Bronchial epithelial cell (primary cell): ENCODE data around the gene BCL7B. TPM values are rescaled to one million over a fixed set of nuclear protein-coding genes. Genes with fewer than 3 reads are reported as not detected.
A peak's percentile ranks its signal among the peaks of the same experiment; 100 is the strongest.
"Not testable (repeated sequence)": the region's sequence is repeated elsewhere in the genome, so short reads cannot be mapped to it uniquely, and the experiment has no call there.

Experiments used
- DNase-seq: peaks from one replicate; pipeline ENCODE4 v3.0.0-alpha.2; 2010; ENCODE audit warnings: low read depth
- FAIRE-seq: peaks from 2 replicates; lab custom pipeline; 2011; peaks lifted over from hg19 to GRCh38; lab: Jason Lieb, UNC
- H3K27me3 ChIP-seq: 2 replicates; pipeline ENCODE4 v1.5.1; 2011; ENCODE audit warnings: low read length; ENCODE audit not compliant: control insufficient read depth, insufficient read depth
- H3K36me3 ChIP-seq: 2 replicates; pipeline ENCODE4 v1.5.1; 2011; ENCODE audit warnings: low read length; ENCODE audit not compliant: control insufficient read depth, insufficient read depth
- H3K4me3 ChIP-seq: 2 replicates; pipeline ENCODE4 v1.5.1; 2011; ENCODE audit warnings: mild to moderate bottlenecking, low read depth, low read length, control low read depth
- total RNA-seq: library from RNA; depleted of rRNA; stranded (reverse); fragments of >200 nt; gene quantifications from 2 replicates; pipeline ENCODE4 v1.2.1, GENCODE V29; 2014
- TF ChIP-seq, protein P1 (sequence below): IDR thresholded peaks from 2 replicates; pipeline ENCODE4 v1.5.1; 2011; ENCODE audit warnings: mild to moderate bottlenecking, moderate library complexity, low read length, control low read depth, inconsistent platforms; ENCODE audit not compliant: insufficient read depth, severe bottlenecking

Gene BCL7B
- total RNA-seq, 1 donor from 2014 or later: 21.3 TPM

GRCh38 chr7:73532224-73532623 is 25.3 kb downstream of the BCL7B start:
- no peak overlapping the region for H3K4me3 ChIP-seq
- FAIRE-seq (no peak), DNase-seq (no peak)
- peaks cover 8% of the 10 kb centered on the region for H3K36me3 ChIP-seq
- TF ChIP-seq, protein P1, sequence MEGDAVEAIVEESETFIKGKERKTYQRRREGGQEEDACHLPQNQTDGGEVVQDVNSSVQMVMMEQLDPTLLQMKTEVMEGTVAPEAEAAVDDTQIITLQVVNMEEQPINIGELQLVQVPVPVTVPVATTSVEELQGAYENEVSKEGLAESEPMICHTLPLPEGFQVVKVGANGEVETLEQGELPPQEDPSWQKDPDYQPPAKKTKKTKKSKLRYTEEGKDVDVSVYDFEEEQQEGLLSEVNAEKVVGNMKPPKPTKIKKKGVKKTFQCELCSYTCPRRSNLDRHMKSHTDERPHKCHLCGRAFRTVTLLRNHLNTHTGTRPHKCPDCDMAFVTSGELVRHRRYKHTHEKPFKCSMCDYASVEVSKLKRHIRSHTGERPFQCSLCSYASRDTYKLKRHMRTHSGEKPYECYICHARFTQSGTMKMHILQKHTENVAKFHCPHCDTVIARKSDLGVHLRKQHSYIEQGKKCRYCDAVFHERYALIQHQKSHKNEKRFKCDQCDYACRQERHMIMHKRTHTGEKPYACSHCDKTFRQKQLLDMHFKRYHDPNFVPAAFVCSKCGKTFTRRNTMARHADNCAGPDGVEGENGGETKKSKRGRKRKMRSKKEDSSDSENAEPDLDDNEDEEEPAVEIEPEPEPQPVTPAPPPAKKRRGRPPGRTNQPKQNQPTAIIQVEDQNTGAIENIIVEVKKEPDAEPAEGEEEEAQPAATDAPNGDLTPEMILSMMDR: no peak
- no peaks in the 10 kb centered on the region for H3K27me3 ChIP-seq

DNA sequence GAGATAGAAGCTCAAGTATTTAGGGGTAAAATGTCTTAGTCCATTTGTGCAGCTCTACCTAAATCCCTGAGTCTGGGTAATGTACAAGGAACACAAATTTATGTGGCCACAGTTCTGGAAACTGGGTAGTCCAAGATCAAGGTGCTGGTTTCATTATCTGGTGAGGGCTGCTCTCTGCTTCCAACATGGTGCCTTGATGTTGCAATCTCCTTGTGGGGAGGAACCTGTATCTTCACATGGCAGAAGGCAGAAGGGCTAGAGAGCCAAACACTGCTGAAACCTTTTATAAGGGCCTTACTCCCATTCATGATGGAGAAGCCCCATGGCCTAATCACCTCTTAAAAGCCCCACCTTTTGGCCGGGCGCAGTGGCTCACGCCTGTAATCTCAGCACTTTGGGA is 26.7 kb downstream of the BCL7B start:
- DNase-seq (no peak), FAIRE-seq (no peak)
- Histone ChIP-seq H3K27me3 (no peaks in the 10 kb centered on the region), H3K4me3 (no peak overlapping the region), H3K36me3 (no peaks in the 10 kb centered on the region)
- TF ChIP-seq, protein P1: no peak

- H3K27me3 ChIP-seq: no peaks in the 10 kb centered on the region
- no peak for FAIRE-seq
- H3K4me3 ChIP-seq: no peak overlapping the region
- TF ChIP-seq, protein P1: no peak
- no peak for DNase-seq
- H3K36me3 ChIP-seq: no peaks in the 10 kb centered on the region
These were observed 30.3 kb downstream of the BCL7B start for GRCh38 chr7:73526896-73527821.

DNA sequence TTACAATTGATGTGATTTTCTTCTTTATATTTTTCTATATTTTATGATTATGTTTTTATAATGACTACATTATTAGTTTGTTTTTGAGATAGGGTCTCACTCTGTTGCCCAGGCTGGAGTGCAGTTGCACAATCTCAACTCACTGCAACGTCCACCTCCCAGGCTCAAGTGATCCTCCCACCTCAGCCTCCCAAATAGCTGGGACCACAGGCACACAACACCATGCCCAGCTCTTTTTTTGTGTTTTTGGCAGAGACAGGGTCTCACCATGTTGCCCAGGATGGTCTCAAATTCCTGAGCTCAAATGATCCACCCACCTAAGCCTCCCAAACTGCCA is 31.4 kb downstream of the BCL7B start:
- not testable (repeated sequence) for H3K4me3 ChIP-seq, DNase-seq, FAIRE-seq, H3K27me3 ChIP-seq, H3K36me3 ChIP-seq

GRCh38 chr7:73522105-73522872 is 35.2 kb downstream of the BCL7B start, which contains the start of gene BAZ1B:
Gene BAZ1B (minus strand): TSS chr7:73522293. CDS start chr7:73521933, 360 bp downstream.
- DNase-seq (peak; percentile 87), FAIRE-seq (no peak)
- H3K27me3 ChIP-seq: no peaks in the 10 kb centered on the region
- H3K4me3 ChIP-seq: peak within 1 kb of the TSS; percentile 60
- H3K36me3 ChIP-seq: no peaks in the 10 kb centered on the region
- TF ChIP-seq, protein P1: peak; percentile 16

DNA sequence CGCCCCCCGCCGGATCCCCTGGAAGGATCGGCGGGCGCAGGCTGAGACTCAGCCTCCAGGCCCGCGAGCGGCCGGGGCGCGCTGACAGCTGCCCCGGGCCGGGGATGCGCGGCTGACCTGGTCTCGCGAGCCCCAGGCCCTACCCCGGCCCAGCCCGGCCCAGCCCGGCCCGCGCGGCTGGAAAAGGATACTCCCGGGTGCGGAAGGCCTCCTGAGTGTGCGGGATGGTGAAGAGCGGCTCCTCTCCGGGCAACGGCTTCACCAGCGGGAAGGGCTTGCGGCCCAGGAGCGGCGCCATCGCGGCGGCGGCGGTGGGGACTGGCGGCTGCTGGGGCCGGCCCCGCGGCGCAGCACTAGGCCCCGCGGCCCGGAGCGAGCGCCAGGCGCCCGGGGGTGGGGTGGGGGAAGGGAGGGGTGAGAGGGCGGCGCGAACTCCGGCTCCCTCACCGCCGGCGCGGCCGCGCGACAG is 35.8 kb downstream of the BCL7B start:
- no peak for FAIRE-seq
- H3K36me3 ChIP-seq: no peaks in the 10 kb centered on the region
- no peaks in the 10 kb centered on the region for H3K27me3 ChIP-seq
- H3K4me3 ChIP-seq: peak overlapping the region; percentile 60
- DNase-seq: peak; percentile 7
- TF ChIP-seq, protein P1: no peak
